NCI-H446 (cell line): ENCODE measurements around the gene ZCCHC8.
A peak's percentile ranks its signal among the peaks of the same experiment; 100 is the strongest.
"Not testable (repeated sequence)": the region's sequence is repeated elsewhere in the genome, so short reads cannot be mapped to it uniquely, and the experiment has no call there.

Experiments
- DNase-seq, 2 experiments: peaks; one replicate each; lab custom pipeline; 2025; lab: John Stamatoyannopoulos, UW

ZCCHC8 gene

DNA sequence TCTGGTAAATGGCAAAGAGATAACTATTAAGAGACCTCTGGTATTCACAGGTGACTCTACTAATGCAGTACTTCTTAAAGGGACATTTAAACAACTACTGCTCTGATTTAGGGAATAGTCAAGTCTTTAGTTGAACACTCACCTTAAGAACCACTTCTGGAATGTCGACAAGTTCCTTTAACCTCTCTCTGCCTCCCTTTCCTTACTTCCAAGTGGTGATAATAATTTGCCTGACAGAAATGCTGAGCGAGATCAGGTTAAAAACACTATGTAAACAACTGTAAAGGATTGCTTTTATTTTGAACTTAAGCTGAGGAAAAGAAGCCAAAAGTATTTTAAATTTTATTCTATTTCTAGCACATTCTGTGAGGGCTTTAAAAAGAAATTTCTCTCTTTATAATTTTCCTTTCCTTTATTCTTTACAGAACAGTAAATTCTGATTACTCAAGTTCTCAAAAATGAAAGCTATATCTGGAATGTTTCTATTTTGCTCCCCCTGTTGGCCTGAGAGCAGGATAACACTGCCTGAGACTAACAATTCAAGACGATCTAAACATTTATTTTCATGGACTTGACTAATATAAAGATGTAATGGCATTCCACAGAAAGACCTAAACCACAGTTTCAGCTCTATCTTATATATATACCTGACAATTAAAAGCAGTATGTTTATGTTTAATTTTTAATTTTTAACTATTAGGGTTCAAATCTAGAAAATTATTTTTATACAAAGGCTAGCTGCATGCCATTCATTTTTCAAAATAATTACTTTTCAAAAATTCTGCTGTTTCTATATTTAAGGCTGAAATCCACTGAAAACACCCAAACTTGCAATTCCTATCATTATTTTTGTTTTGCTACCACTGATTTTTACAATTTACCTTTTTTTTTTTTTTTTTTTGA lies 29.2 kb downstream of the ZCCHC8 start:
- peak; percentile 42 to 69 for DNase-seq

DNA sequence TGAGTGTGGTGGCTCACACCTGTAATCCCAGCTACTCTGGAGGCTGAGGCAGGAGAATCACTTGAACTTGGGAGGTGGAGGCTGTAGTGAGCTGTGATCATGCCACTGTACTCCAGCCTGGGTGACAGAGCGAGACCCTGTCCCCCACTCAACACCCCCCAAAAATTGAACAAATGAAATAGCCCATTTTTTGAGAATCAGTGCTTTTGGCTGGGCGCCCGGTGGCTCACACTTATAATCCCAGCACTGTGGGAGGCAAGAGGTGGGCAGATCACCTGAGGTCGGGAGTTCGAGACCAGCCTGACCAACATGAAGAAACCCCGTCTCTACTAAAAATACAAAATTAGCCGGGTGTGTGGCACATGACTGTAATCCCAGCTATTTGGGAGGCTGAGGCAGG lies 30.2 kb downstream of the ZCCHC8 start:
- not testable (repeated sequence) for DNase-seq

DNA sequence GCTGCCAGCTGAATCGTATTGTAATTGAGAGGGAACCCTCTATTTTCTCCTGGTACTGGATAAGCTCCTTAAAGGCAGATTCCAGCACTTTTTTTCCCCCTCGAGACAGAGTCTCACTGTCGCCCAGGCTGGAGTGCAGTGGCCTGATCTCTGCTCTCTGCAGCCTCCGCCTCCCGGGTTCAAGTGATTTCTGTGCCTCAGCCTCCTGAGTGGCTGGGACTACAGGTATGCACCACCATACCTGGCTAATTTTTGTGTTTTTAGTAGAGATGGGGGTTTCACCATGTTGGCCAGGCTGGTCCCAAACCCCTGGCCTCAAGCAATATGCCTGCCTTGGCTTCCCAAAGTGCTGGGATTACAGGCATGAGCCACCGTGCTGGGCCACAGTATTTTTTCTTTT lies 30.9 kb downstream of the ZCCHC8 start:
- not testable (repeated sequence) for DNase-seq

DNA sequence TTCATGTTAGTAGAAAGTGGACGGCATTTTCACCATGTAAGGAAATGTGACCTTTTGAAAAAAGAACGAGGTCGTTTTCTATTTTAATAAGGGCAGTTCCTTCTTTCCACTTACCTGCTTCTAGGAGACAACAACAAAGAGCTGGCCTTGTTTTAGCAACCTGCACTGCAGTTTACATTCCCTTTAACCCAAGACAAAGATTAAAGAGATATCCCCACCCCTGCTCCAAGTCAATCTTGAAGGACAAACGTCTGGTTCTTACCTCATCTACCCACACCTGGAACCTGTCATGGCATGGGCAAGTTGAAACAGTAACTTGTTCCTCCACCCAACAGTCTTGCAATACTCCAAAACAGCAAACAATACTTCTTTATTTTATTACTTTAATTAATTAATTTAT lies 32.7 kb downstream of the ZCCHC8 start:
- DNase-seq, result no peak

DNA sequence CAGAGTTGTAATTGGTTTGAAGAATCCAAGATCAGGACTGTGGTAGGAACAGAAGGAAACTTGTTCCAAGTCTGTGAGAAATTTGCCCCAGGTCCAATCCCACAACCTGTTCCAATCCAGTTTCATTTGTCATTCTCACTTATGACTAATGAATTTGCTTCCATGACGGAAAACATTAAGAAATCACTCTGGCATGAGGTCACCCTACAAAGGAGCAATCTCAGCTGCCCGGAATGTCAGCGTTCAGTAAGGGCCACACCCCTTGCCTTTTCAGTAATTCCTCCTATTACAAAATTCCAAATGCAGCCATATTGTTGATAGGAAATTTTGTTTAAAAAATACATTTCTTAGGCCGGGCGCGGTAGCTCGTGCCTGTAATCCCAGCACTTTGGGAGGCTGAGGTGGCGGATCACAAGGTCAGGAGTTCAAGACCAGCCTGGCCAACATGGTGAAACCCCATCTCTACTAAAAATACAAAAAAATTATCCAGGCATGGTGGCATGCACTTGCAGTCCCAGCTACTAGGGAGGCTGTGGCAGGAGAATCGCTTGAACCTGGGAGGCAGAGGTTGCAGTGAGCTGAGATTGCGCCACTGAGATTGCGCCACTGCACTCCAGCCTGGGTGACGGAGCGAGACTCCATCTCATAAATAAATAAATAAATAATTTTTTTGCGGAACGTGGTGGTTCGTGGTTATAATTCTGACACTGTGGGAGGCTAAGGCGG lies 36.3 kb downstream of the ZCCHC8 start:
- DNase-seq, result peak in 1 of 2 experiments; percentile 31

DNA sequence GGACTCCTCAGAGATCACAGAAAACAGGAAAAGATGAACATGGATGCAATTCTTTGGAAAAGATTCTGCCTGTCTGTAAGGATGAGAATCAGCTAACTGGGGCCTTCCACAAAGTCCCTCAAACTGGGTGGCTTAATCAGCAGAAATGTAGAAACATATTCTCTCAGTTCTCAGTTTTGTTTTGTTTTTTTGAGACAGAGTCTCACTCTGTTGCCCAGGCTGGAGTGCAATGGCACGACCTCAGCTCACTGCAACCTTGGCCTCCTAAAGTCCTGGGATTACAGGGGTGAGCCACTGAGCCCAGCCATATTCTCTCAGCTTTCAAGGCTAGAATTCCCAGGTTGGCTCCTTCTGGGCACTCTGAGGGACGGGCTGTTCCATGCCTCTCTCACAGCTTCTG lies 40.1 kb downstream of the ZCCHC8 start:
- DNase-seq, result no peak

DNA sequence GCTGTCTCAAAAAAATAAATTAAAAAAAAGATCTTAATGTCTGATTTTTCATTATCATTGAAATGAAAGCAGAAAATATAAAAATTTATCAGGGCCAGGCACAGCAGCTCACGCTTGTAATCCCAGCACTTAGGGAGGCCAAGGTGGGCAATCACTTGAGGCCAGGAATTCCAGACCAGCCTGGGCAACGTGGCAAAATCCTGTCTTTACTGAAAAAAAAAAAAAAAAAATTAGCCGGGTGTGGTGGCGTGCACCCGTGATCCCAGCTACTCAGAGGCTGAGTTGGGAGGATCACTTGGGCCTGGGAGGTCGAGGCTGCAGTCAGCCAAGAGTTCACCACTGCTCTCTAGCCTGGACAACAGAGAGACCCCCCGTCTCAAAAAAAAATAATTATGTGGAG lies 40.7 kb downstream of the ZCCHC8 start:
- DNase-seq, result no peak

DNA sequence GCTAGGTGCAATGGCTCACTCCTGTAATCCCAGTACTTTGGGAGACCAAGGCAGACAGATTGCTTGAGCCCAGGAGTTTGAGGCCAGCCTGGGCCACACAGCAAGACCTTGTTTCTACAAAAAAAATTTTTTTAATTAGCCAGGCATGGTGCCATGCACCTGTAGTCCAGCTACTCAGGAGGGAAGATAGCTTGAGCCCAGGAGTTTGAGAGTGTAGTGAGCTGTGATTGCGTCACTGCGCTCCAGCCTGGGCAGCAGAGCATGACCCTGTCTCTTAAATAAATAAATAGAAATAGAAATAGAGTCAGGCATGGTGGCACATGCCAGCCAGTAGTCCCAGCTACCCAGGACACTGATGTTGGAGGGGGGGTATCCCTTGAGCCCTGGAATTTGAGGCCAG lies 41.5 kb downstream of the ZCCHC8 start:
- no peak for DNase-seq

DNA sequence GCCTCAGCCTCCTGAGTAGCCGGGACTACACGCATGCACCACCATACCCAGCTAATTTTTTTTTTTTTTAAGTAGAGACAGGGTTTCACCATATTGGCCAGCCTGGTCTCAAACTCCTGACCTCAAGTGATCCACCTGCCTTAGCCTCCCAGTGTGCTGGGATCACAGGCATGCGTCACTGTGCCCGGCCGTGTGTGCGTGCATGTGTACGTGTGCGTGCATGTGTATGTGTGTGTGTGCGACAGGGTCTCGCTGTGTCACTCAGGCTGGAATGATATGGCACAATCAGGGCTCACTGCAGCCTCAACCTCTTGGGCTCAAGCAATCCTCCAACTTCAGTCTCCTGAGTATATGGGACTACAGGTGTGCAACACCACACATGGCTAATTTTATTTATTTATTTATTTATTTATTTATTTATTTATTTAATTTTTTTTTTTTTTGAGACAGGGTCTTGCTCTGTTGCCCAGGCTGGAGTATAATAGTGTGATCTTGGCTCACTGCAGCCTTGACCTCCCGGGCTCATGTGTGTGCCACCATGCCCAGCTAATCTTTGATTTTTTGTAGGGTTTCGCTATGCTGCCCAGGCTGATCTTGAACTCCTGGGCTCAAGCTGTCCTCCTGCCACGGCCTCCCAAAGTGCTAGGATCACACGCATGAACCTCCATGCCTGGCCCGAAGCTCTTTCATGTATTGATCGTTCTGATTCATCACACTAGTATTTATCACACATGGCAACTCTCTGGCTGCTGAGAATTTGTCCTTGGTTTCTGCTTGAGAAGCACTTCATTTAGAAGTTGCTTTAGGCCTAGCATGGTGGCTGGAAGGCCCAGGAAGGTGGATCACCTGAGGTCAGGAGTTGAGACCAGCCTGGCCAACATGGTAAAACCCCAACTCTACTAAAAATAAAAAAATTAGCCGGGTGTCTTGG lies 42.4 kb downstream of the ZCCHC8 start:
- DNase-seq, result no peak

DNA sequence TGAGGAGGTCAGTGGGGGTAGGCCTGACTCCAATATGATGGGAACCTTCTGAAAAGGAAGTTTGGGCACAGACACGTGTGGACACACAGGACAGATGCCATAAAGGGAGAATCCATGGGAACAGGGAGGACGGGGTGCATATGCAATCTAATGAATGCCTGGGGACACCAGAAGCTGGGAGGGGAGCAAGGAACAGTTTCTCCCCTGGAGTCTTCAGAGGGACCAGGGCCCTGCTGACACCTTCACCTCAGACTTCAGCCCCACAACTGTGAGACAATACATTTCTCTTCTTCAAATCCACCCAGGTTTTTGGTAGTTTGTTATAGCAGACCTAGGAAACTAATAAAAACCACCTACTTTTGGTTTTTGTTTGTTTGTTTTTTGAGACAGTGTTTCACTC lies 43.1 kb downstream of the ZCCHC8 start:
- no peak for DNase-seq

DNA sequence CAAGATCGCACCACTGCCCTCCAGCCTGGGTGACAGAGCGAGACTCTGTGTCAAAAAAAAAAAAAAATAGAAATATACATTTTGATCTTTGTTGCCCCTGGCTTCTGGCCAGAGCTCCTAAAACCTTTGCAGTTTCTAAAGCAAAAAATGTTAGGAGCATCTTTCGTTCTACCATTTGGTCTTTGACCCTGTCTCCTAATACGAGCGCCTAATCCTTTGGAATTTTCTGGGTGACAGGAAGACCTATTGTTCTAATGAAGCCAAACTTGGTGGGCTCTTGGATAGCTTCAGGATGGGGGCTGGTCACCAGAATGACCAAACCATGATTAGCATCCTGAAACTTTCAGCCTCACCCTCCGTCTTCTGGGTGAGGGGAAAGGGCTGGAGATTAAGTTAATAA lies 46.0 kb downstream of the ZCCHC8 start:
- no peak for DNase-seq

DNA sequence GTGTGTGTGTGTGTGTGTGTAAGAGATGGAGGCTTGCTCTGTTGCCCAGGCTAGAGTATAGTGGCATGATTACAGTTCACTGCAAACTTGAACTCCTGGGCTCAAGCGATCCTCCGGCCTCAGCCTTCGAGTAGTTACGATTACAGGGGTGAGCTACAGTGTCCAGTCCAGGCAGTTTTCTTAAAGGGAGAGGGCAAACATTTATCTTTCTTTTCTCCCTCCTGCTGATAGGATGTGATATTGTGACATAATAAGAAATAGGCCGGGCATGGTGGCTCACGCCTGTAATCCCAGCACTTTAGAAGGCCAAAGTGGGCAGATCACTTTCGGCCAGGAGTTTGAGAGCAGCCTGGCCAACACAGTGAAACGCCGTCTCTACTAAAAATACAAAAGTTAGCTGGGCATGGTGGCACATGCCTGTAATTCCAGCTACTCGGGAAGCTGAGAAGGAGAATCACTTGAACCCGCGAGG lies 46.4 kb downstream of the ZCCHC8 start:
- no peak for DNase-seq

DNA sequence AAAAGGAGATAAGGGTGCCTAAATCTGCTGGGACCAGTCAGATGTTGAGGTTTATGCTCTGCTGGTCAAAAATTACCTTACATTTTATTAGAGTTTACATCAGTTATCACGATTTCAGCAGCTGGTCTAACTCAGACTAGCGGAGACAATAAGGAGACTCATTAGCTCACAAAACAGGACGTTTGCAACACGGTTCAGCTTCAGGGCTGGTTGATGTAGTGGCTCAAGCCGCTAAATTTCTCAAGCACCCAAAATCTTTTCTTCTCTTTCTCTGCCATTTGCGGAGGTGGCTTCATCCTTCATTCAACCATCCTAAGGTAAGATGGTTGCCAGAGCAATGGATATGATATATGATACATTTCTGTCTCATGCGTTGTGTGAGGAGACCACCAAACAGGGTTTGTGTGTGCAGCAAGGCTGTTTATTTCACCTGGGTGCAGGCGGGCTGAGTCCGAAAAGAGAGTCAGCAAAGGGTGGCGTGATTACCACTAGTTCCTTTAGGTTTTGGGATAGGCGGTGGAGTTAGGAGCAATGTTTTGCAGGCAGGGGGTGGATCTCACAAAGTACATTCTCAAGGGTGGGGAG lies 47.9 kb downstream of the ZCCHC8 start:
- no peak for DNase-seq

DNA sequence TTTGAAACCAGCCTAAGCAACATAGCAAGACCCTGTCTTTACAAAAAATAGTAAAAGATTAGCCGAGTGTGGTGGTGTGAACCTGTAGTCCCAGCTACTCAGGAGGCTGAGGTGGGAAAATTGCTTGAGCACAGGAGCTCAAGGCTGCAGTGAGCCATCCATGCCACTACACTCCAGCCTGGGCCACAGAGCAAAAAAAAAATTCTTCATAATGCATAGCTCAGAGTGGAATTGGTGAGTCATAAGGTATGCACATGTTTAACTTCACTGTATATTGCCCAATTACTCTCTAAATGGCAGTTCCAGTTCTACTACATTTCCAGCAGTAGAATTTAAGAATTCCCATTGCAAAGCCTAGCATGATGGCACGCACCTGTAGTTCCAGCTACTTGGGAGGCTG lies 51.4 kb downstream of the ZCCHC8 start:
- DNase-seq, result no peak

DNA sequence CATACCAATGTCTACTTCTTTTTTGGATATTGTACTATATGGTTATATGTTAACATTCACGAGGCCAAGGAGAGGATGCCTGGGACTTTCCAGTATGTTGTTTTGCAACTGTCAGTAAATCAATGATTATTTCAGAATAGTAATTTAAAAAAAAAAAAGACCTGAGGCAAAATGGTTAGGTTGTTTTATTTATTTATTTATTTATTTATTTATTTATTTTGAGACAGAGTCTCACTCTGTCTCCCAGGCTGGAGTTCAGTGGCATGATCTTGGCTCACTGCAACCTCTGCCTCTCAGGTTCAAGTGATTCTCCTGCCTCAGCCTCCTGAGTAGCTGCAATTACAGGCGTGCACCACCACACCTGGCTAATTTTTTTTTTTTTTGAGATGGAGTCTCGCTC lies 52.9 kb downstream of the ZCCHC8 start:
- not testable (repeated sequence) for DNase-seq

DNA sequence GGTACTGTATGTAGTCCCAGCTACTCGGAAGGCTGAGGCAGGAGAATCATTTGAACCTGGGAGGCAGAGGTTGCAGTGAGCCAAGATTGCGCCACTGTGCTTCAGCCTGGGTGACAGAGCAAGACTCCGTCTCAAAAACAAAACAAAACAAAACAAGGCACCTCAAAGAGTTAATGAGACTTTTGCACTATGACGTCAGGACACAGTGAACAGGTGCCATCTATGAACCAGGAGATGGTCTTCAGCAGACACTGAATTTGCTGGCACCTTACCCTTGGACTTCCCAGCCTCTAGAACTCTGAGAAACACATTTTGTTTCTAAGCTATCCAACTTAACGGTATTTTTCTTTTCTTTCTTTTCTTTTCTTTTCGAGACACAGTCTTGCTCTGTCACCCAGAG lies 54.3 kb downstream of the ZCCHC8 start:
- DNase-seq, result not testable (repeated sequence)

DNA sequence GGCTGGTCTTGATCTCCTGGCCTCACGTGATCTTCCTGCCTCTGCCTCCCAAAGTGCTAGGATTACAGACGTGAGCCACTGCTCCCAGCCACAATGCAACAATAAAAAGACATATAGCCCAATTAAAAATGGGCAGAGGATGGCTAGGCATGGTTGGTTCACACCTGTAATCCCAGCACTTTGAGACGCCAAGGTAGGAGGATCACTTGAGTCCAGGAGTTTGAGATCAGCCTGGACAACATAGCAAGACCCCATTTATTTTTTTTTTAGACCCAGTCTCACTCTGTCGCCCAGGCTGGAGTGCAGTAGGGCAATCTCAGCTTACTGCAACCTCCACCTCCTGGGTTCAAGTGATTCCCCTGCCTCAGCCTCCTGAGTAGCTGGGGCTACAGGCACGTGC lies 56.7 kb downstream of the ZCCHC8 start:
- not testable (repeated sequence) for DNase-seq

DNA sequence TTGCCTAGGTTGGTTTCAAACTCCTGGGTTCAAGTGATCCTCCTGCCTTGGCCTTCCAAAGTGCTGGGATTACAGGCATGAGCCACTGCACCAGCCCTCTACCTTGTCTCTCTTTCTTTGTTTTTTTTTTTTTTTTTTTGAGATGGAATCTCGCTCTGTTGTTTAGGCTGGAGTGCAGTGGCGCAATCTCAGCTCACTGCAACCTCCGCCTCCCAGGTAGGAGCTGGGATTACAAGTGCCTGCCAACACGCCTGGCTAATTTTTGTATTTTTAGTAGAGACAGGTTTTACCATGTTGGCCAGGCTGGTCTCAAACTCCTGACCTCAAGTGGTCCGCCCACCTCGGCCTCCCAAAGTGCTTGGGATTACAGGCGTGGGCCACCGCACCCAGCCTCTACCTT lies 61.9 kb downstream of the ZCCHC8 start:
- not testable (repeated sequence) for DNase-seq

DNA sequence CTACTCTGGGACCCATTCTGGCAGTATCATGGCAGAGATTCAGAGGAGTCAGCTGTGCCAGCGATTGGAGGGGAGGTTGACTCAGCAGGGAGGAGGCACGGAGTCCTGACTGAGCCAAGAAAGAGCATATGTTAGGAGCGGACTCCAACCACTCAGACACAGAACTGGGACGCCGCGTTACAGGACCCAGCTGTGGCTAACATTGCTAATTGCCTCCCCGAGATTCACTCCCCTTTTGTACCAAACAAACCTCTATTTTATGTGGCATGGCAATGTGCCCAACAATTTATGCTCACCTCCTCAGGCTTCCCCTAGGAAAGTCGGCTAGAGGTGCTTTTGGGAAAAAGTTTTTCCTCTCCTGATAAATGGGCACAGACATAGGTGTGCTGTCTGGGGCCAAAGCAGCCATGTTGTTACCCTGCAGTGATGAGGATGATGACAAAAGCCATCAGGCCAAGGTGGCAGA lies 63.0 kb downstream of the ZCCHC8 start:
- DNase-seq, result peak; percentile 90 to 94

DNA sequence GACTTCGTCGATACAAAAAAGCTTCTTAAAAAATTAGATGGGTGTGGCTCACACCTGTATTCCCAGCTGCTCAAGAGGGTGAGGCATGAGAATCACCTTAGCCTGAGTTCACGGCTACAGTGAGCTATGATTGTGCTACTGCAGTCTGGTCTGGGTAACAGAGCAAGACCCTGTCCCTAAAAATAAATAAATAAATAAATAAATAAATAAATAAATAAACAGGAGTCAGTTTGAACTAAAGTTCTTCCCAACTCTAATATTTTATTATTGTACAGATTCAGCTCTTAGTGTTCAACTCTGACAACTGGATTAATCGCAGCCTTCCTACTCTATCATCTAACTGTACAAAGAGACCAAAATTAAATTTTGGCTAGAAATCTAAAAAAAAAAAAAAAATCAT lies 65.5 kb downstream of the ZCCHC8 start:
- DNase-seq, result no peak

DNA sequence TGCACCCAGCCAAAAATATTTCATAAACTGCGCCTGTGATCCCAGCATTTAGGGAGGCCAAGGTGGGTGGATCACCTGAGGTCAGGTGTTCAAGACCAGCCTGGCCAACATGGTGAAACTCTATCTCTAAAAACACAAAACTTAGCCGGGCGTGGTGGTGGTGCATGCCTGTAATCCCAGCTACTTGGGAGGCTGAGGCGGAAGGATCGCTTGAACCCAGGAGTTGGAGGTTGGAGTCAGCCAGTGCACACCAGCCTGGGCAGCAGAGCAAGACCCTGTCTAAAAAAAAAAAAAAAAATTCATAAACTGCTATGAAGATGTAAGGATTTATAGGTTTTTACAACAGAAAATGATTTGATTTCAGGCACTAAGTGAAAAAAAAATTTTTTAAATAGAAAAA lies 71.7 kb downstream of the ZCCHC8 start:
- DNase-seq, result not testable (repeated sequence)

DNA sequence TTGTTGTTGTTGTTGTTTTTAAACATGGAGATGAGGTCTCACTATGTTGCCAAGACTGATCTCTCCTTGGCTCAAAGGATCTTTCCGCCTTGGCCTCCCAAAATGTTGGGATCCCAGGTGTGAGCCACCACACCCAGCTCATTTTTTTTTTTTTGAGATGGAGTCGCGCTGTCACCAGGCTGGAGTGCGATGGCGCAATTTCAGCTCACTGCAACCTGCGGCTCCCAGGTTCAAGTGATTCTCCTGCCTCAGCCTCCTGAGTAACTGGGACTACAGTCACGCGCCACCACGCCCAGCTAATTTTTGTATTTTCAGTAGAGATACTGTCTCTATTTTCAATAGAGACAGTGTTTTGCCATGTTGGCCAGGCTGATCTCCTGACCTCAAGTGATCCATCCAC lies 73.3 kb downstream of the ZCCHC8 start:
- no peak for DNase-seq
